ENCODE results near the gene SELENOS.

Gene SELENOS

DNA sequence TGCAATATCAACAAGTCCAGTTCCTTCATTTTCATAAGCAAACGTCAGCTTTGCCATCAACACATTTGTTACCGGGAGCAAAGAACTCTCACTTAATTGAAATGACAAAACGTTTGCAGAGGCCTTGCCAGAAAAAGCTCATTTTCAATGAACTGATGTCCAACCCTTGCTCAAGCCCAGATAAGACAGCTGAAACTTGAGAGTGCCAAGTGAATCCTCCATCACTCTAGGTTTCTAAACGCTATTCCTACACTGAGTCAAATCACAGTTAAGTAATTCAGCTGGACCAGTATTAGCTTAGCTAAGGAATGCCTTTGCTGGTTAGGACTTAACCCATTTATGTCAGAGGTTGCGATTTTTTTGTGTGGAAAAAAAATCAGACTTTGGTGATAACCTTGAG is 36.9 kb downstream of the SELENOS start:
- DNase-seq = peak in 1 of 2 donors; percentile 44
- intact Hi-C loops (cut with DNase I; ENCODE audit: low total_unique reads) = no loop called here
- H3K9me3 ChIP-seq = no peaks in the 10 kb centered on the region
- no peak overlapping the region for H3K27ac ChIP-seq
- peaks cover 0 to 2% (median 0%) of the 10 kb centered on the region in 3 donors for H3K36me3 ChIP-seq
- no peak overlapping the region for H3K4me3 ChIP-seq
- peaks cover 0 to 59% (median 30%) of the 10 kb centered on the region in 4 donors for H3K4me1 ChIP-seq
- TF ChIP-seq, protein P1, sequence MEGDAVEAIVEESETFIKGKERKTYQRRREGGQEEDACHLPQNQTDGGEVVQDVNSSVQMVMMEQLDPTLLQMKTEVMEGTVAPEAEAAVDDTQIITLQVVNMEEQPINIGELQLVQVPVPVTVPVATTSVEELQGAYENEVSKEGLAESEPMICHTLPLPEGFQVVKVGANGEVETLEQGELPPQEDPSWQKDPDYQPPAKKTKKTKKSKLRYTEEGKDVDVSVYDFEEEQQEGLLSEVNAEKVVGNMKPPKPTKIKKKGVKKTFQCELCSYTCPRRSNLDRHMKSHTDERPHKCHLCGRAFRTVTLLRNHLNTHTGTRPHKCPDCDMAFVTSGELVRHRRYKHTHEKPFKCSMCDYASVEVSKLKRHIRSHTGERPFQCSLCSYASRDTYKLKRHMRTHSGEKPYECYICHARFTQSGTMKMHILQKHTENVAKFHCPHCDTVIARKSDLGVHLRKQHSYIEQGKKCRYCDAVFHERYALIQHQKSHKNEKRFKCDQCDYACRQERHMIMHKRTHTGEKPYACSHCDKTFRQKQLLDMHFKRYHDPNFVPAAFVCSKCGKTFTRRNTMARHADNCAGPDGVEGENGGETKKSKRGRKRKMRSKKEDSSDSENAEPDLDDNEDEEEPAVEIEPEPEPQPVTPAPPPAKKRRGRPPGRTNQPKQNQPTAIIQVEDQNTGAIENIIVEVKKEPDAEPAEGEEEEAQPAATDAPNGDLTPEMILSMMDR (IDR thresholded peaks at IDR 0.05) = no peak
- no peaks in the 10 kb centered on the region for H3K27me3 ChIP-seq

DNA sequence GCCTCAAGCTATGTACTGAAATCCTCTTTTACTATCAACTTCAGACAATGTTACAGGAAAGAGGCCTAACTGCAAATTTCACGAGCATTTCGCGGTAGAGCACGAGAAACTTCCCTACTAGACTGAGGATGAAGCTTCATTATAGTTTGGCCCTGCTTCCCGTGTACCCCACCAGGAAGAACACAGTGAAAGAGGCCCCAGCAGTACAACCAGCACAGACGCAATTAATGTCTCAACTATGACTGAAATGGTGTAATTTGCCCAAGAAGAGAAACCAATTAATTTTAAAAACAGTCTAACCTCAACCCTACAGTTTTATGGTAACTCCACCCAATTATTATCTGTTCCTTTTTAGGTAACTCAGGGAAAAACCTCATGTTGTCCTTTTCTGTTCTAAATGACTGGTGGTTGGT is 37.6 kb downstream of the SELENOS start:
- no peak overlapping the region for H3K27ac ChIP-seq
- no peak for DNase-seq
- H3K27me3 ChIP-seq = no peaks in the 10 kb centered on the region
- H3K36me3 ChIP-seq = peaks cover under 1 to 9% (median 6%) of the 10 kb centered on the region in 3 donors
- intact Hi-C loops (cut with DNase I; ENCODE audit: low total_unique reads) = no loop called here
- H3K4me3 ChIP-seq = no peak overlapping the region
- peaks cover 0 to 53% (median 26%) of the 10 kb centered on the region in 4 donors for H3K4me1 ChIP-seq
- TF ChIP-seq, protein P1 (IDR thresholded peaks at IDR 0.05) = no peak
- no peaks in the 10 kb centered on the region for H3K9me3 ChIP-seq

DNA sequence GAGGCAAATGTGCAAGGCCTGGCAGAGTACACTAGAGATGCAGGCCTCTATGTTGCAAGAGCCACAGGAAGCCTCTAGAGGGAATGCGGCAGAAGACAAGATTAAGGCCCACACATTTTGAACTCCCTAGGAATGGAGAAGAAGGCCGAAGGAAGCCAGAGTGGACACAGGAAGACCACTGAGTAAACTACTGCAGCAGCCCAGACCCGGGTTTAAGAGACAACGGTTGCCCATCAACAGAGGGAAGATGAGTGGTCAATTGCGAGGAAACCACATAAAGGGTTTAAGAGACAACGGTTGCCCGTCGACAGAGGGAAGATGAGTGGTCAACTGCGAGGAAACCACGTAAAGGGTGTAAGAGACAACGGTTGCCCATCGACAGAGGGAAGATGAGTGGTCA is 40.0 kb downstream of the SELENOS start:
- TF ChIP-seq, protein P1 (IDR thresholded peaks at IDR 0.05) = no peak
- H3K9me3 ChIP-seq = no peaks in the 10 kb centered on the region
- intact Hi-C loops (cut with DNase I; ENCODE audit: low total_unique reads) = no loop called here
- DNase-seq = no peak
- H3K27ac ChIP-seq = no peak overlapping the region
- no peaks in the 10 kb centered on the region for H3K27me3 ChIP-seq
- peaks cover 11 to 20% (median 13%) of the 10 kb centered on the region in 3 donors for H3K36me3 ChIP-seq
- H3K4me3 ChIP-seq = no peak overlapping the region
- H3K4me1 ChIP-seq = peaks cover 0 to 31% (median 23%) of the 10 kb centered on the region in 4 donors

DNA sequence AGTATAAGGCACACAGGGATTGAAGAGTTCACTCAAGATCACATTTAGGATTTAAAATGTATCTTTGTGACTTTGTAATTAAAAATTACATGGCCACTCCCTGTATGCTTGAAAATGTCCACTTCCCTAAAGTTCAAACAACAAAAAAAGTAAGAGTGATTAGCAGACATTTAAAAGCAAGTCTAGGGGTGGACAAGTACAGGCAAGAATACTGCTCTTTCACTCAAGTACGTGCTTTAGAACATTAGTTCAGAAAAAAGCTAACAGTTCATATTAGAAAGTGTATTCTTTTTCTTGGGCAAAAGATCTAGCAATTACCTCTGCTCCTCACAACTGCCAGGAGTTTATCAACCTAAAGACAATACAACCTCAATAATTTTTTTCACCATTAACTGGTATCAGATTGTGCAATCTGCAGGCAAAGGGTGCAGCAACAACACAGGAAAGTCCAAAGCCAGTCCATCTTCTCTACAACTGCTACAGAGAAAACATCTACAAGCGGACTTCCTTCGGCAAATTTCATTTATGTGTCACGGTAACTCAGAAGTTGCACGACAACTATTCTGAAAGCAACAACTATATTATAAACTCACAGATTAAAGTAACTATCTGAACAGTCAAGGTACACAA is 43.5 kb downstream of the SELENOS start:
- Histone ChIP-seq H3K9me3 (peaks cover 0 to 2% (median 0%) of the 10 kb centered on the region in 3 donors), H3K4me1 (peaks cover 0 to 12% (median 4%) of the 10 kb centered on the region in 4 donors), H3K4me3 (no peak overlapping the region), H3K27ac (no peak overlapping the region), H3K36me3 (peaks cover 11 to 25% (median 13%) of the 10 kb centered on the region in 3 donors), H3K27me3 (no peaks in the 10 kb centered on the region)
- no peak for DNase-seq
- TF ChIP-seq, protein P1 (IDR thresholded peaks at IDR 0.05) = no peak
- intact Hi-C loops (cut with DNase I; ENCODE audit: low total_unique reads) = no loop called here

DNA sequence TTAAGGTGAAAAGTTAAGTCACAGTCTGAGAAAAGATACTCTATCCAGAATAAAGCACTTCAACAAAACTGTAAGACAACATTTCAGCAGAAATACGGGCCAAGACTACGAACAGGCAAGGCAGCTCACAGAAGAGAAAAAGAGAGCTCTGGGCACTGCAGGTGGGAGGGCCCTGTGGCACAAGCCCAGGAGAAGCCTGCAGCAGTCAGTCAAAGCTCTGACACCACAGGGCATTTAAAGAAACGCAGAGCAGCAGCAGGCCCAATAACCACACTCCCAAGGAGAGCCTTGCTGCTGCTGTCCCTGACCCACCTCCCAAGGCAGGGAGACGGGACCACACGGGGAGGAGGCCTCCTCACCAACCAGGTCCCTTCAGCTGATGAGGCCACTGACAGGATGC is 44.6 kb downstream of the SELENOS start:
- Histone ChIP-seq H3K4me3 (no peak overlapping the region), H3K36me3 (peaks cover 13 to 25% (median 15%) of the 10 kb centered on the region in 3 donors), H3K27me3 (no peaks in the 10 kb centered on the region), H3K27ac (no peak overlapping the region), H3K4me1 (peaks cover 0 to 12% (median 3%) of the 10 kb centered on the region in 4 donors), H3K9me3 (peaks cover 0 to 11% (median 3%) of the 10 kb centered on the region in 3 donors)
- intact Hi-C loops (cut with DNase I; ENCODE audit: low total_unique reads) = no loop called here
- TF ChIP-seq, protein P1 (IDR thresholded peaks at IDR 0.05) = no peak
- DNase-seq = no peak

Measured in tibial artery (tissue), 4 donors.